ENCODE results near the gene PRR29.

DNA sequence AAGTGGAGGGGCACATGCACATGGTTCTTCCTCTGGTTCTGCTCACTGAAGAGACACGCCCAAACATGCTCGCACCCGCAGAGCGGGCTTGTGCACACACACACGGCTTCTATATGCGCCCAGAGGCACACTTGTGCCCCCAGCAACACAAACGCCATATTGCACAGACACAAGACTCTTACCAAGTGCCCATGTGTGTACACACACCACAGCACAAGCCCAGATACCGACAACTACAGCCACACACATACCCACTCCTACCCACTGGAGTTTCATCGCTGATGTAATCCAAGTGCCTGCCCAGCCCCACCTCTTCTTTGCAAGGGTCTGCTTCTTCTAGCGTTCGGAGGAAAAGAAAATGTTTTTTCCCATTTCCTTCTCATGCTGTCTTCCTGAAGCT, 6.5 kb upstream of the PRR29 start:
- no peak for TF ChIP-seq TAF1 (IDR thresholded peaks at IDR 0.05; ENCODE audit: low read depth)
- TF ChIP-seq, protein P1, sequence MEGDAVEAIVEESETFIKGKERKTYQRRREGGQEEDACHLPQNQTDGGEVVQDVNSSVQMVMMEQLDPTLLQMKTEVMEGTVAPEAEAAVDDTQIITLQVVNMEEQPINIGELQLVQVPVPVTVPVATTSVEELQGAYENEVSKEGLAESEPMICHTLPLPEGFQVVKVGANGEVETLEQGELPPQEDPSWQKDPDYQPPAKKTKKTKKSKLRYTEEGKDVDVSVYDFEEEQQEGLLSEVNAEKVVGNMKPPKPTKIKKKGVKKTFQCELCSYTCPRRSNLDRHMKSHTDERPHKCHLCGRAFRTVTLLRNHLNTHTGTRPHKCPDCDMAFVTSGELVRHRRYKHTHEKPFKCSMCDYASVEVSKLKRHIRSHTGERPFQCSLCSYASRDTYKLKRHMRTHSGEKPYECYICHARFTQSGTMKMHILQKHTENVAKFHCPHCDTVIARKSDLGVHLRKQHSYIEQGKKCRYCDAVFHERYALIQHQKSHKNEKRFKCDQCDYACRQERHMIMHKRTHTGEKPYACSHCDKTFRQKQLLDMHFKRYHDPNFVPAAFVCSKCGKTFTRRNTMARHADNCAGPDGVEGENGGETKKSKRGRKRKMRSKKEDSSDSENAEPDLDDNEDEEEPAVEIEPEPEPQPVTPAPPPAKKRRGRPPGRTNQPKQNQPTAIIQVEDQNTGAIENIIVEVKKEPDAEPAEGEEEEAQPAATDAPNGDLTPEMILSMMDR (IDR thresholded peaks at IDR 0.05; ENCODE audit: poor library complexity, severe bottlenecking) = no peak
- TF ChIP-seq POLR2AphosphoS5 (IDR thresholded peaks at IDR 0.05) = no peak
- no peak for TF ChIP-seq EZH2 (IDR thresholded peaks at IDR 0.05; ENCODE audit: borderline replicate concordance, insufficient read depth, low read length, poor library complexity, severe bottlenecking)
- TF ChIP-seq, protein P2, sequence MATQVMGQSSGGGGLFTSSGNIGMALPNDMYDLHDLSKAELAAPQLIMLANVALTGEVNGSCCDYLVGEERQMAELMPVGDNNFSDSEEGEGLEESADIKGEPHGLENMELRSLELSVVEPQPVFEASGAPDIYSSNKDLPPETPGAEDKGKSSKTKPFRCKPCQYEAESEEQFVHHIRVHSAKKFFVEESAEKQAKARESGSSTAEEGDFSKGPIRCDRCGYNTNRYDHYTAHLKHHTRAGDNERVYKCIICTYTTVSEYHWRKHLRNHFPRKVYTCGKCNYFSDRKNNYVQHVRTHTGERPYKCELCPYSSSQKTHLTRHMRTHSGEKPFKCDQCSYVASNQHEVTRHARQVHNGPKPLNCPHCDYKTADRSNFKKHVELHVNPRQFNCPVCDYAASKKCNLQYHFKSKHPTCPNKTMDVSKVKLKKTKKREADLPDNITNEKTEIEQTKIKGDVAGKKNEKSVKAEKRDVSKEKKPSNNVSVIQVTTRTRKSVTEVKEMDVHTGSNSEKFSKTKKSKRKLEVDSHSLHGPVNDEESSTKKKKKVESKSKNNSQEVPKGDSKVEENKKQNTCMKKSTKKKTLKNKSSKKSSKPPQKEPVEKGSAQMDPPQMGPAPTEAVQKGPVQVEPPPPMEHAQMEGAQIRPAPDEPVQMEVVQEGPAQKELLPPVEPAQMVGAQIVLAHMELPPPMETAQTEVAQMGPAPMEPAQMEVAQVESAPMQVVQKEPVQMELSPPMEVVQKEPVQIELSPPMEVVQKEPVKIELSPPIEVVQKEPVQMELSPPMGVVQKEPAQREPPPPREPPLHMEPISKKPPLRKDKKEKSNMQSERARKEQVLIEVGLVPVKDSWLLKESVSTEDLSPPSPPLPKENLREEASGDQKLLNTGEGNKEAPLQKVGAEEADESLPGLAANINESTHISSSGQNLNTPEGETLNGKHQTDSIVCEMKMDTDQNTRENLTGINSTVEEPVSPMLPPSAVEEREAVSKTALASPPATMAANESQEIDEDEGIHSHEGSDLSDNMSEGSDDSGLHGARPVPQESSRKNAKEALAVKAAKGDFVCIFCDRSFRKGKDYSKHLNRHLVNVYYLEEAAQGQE (IDR thresholded peaks at IDR 0.05; ENCODE audit: borderline replicate concordance) = no peak
- TF ChIP-seq SMC3 (conservative IDR thresholded peaks at IDR 0.05; ENCODE audit: poor library complexity) = no peak
- TF ChIP-seq EP300 (conservative IDR thresholded peaks at IDR 0.05; ENCODE audit: poor library complexity, severe bottlenecking) = no peak
